Hematopoietic multipotent progenitor cell treated with erythropoietin and hydrocortisone succinate and interleukin-3 and kit ligand, for 6 days (in vitro differentiated cells): Measurements from ENCODE around the gene GEMIN7.

ENCODE experiments used
- DNase-seq: peaks from one replicate; pipeline ENCODE4 v3.0.0-alpha.2; 2015

Gene GEMIN7

GRCh38 chr19:45079063-45079910, at the start of gene GEMIN7:
Gene GEMIN7, plus strand, starts transcription at chr19:45079260. Its CDS starts 10,855 bp downstream, at chr19:45090115.
- peak; percentile 87 for DNase-seq

DNA sequence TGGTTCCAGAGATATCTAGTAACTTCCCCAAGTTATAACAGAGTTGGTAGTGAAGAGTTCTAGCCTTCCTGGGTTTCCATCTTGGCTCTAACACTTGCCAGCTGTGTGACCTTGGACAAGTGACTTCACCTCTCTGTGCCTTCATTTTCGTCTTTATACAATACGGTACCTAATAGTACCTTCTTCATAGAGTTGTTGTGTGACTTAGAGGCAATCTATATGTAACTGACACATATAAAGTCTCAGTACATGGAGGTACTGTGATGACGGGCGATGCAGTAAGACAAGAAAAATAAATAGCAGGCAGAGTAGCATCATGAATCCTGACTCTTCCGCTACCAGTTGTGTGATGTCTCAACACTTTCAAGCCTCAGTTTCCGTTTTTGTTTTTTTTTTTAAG, 48.2 kb upstream of the GEMIN7 start:
- no peak for DNase-seq

GRCh38 chr19:45032421-45032820, 46.6 kb upstream of the GEMIN7 start:
- DNase-seq: no peak

GRCh38 chr19:45035755-45036154, 43.3 kb upstream of the GEMIN7 start:
- DNase-seq: no peak

DNA sequence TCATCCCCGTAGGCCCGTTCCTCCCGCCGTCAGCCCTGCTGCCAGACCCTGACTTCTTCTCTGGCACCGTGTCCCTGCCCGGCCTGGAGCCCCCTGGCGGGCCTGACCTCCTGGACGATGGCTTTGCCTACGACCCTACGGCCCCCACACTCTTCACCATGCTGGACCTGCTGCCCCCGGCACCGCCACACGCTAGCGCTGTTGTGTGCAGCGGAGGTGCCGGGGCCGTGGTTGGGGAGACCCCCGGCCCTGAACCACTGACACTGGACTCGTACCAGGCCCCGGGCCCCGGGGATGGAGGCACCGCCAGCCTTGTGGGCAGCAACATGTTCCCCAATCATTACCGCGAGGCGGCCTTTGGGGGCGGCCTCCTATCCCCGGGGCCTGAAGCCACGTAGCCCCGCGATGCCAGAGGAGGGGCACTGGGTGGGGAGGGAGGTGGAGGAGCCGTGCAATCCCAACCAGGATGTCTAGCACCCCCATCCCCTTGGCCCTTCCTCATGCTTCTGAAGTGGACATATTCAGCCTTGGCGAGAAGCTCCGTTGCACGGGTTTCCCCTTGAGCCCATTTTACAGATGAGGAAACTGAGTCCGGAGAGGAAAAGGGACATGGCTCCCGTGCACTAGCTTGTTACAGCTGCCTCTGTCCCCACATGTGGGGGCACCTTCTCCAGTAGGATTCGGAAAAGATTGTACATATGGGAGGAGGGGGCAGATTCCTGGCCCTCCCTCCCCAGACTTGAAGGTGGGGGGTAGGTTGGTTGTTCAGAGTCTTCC, 41.5 kb upstream of the GEMIN7 start:
- no peak for DNase-seq

DNA sequence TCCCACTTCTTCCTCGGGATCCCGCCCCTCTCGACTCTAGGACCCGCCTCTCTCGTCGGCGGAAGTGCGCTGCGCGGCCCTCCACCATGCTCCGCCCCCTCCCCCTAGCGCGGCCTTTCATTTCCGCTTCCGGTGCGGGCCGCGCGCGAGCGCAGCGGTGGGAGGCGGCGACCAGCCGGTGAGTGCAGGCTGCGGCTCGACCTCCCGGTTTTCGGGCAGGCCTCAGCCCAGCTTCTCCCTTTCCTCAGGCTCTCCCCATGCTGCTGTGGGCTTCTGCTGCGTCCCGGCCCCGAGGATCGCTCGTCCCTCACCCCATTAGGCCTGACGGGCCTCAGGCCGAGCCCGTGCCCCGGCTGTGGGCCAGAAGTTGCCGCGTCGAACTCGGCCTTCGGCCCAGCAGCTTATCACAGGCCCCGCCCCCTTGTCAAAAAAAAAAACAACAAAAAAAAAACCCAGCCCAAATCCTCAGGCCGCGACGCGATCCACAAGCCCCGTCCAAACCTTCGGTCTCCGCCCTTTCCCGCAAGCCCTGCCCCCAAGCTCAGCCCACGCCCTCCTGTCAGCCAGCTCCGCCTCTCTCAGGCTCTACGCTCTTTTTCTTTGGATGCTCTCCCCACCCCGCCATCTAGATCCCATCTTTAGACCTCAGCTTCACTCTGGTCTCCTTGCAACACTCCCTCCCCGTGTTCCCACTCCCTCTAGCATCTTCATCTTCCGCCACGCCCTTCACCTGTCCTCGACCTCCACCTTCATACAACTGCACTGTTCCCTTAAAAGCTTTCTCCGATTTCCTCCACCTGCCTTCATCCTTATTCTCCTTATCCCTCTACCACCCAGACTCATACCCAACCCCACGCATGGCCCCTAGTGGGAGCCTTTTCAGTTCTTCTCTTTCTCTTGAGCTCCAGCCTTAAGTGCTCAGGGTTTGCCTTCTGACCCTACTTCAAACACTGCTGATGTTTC, 39.8 kb upstream of the GEMIN7 start, which contains the start of gene CLASRP:
TSS of gene CLASRP (plus strand) at position 115 of the 963 bp plus-strand sequence. CDS start 1,168 bp downstream, outside the sequence.
- DNase-seq: peak; percentile 96

- peak; percentile 47 for DNase-seq
Measured at GRCh38 chr19:45040059-45040771, 38.8 kb upstream of the GEMIN7 start.

DNA sequence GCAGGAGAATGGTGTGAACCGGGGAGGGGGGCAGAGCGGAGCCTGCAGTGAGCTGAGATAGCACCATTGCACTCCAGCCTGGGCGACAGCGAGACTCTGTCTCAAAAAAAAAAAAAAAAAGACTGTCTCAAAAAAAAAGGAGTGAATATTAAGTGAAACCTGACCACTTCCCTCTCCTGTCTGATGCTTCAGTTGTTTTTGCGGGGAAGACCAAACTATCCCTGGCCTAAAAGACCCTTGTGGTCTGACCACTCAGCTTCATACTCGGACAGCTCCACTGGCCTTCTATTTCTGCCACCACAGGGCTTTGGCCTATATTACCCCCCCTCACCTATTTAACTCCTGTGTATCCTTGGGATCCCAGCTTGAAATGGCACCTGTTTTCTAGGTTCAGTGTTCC, 37.9 kb upstream of the GEMIN7 start:
- DNase-seq: no peak

DNA sequence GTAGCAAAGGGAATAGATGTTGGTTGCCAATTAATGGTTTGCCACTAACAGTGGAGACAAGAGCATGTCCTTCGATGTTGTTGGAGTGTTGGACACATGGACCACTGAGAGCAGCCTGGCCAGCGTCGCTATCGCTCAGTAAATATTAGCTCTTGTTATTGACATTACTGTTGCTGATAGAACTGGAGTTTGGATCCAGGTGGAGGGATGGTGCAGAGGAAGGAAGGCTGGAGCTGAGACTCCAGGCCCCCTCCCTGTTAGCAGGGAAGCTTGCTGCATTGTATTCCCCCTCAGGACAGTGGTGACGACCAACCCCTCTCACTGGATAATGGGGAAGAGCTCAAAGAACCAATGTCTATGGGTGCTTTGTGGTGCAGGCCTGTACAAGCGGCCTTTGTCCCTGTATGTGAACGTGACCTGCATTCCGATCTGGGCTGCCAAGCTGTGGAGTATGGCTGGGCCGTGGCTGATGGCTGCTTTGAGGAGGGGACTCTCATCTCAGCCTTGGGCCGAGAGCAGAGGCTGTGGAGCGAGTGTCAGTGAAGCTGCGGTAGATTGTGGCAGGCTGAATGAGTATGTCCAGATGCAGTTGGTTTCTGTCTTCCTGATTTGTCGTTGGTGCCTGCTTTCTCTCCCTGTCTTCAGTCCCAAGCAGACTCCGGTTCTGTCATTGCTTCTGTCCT, 33.2 kb upstream of the GEMIN7 start:
- no peak for DNase-seq

GRCh38 chr19:45046355-45046754, 32.7 kb upstream of the GEMIN7 start:
- DNase-seq: no peak

GRCh38 chr19:45047188-45047797, 31.8 kb upstream of the GEMIN7 start:
- peak; percentile 57 for DNase-seq

GRCh38 chr19:45049073-45049736, 29.9 kb upstream of the GEMIN7 start:
- no peak for DNase-seq

DNA sequence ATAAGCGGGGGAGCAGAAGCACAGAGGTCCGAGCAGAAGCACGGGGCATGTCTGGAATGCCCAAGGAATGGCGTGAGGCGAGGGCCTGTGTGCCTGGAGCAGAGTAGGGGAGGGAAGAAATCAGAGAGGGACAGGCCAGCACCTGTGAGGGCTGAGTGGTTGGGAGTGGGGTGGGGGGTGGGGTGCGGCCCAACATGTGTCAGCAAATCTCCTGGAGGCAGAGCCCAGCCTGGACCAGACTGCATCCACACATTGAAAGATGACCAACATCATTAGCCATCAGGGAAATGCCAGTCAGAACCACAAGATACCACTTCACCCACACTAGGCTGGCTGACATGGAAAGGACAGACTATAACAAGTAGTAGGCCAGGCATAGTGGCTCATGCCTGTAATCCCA, 29.0 kb upstream of the GEMIN7 start:
- no peak for DNase-seq

DNA sequence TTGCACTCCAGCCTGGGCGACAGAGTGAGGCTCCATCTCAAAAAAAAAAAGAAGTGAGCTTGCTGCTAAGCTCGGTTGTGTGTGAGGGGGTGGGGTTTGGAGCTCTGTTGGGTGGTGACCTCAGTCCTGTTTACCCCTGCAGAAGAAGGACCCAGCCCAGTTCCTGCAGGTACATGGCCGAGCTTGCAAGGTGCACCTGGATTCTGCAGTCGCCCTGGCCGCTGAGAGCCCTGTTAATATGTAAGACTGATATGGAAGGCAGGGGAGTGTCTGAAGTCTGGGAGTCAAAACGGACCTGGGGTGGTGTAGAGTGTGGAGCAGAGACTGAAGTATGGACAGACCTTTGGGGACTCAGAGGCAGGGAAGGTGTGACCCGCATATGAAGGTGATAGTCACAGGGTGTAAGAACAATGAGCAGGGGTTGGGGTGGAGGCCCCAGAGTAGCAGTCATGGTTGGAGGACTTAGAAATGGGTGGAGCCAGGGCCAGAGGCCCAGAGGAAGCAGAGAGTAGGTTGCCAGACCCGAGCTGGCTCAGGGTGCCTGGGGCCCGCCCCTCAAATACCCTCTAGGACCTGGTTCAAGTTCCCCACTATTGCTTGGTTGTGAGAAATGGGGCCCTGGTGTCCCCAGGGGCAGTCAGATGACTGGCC, 27.0 kb upstream of the GEMIN7 start:
- DNase-seq: no peak

DNA sequence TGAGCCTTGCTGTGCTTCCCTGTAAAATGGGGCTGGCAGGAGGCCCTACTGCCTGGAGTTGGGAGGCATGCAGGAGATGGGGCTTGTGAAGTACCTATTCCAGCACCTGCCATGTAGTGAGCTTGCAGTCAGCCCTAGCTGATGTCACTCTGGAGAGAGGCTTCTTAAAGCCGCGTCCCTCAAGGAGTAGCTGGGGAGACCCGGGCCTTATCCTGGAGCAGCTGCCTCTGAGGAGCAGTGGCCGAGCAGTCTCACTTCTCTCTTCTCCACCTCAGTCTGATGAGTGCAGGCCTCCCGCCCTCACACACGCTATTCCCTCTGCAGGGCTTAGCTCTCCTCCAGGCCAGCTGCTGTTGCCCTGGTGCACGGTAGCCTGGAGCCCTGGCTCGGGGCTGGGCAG, 22.2 kb upstream of the GEMIN7 start:
- DNase-seq: no peak

DNA sequence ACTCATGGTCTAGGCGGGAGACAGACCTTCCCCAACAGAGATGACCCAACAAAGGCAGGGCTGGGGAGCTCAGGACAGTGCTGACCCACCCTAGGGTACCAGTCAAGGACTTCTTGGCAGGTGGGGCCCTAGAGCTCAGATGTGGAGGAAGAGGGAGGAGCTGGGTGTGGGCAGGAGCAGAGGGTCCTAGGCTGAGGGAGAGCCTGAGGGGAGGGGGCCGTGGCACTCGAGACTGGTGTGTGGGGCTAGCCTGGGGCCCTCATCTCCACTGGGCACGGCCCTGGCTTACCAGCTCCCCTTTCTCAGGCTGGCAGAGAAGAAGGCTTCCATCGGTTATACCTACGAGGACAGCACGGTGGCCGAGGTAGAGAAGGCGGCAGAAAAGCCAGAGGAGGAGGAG, 21.6 kb upstream of the GEMIN7 start:
- no peak for DNase-seq

DNA sequence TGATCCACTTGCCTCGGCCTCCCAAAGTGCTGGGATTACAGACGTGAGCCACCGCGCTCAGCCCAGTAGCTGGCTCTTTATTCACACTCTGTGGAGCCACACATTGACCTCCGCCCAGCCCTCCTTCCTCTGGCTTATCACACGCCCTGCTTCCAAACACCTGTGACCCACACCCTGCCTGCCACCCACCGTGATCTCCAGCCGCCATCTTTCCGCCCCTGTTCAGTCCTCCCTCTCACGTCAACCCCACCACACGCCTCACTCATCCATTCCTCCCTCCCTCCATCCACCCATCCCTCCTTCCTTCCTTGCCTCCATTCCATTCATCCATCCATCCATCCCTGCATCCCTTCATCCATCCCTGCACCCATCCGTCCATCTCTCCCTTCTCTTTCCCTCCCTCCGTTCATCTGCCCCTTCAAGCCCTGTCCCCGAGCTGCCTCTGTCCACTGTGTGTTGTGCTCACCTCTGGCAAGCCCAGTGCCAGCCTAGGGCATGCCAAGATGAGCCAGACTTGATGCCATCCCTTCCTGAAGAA, 20.4 kb upstream of the GEMIN7 start:
- DNase-seq: peak; percentile 16

GRCh38 chr19:45059258-45059965, 19.6 kb upstream of the GEMIN7 start:
- DNase-seq: peak; percentile 94

DNA sequence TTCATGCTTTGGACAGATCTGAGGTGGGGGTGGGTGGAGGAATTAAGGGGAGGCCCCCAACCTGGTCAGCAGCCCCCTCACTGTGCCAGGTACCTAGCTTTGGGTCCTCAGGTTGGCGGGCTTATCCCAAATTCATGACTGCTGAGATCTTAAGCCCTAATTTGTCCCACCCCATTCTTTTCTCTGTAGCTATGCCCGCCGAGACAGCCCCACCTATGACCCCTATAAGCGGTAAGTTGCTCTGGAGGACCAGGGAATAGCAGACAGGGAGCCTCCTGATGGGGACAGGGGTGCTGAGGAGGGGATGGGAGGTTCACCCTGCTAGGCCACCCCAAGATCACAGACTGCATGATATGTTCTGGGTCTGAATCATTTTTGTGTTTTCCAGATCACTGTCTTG, 17.1 kb upstream of the GEMIN7 start:
- DNase-seq: no peak
